HuH-7 (cell line): ENCODE data around the gene CNTN4.

Experiments used
- DNase-seq: peaks from one replicate; pipeline ENCODE4 v3.0.0; 2011; ENCODE audit warnings: low spot score

CNTN4 gene

GRCh38 chr3:2861120-2861519 lies 762.5 kb downstream of the CNTN4 start:
- peak; percentile 31 for DNase-seq

DNA sequence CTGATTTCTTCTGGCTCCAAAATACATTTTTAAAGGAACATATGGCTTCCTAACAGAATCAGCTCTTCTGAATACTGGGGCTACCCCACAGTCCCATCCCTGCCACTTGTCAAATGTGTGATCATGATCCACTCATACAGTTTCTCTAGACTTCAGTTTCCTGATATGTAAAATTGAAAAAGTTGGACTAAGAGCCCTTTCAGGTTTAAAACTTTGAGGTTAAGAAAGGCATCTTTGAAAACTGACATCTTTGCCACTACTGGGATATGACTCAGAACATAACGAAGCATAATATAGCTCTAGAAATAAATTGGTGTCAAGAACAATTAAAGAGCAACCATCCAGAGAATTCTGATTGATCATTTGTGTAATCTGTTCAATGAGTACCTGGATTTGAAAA lies 763.3 kb downstream of the CNTN4 start:
- DNase-seq, result no peak

DNA sequence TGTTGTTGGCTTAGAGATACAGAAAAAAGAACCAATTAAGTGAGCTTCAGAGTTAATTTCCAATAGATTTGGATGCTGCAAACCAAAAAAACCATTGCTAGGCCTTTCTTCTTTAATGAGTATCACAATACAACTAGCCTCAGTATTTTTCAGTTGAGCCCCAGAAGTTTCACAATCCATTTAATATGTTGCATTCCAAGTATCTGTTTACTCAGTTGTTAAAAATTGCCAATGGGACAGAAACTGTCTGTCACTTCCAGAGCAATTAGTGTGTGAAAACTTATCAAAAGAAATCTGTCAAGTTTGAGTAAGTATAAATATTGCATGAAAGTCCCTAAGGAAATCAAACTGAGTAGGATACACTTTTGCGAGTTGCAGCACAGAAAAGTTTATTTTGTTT lies 763.7 kb downstream of the CNTN4 start:
- DNase-seq, result no peak

- DNase-seq, result no peak
These were observed 764.5 kb downstream of the CNTN4 start for GRCh38 chr3:2863127-2863526.

- DNase-seq, result no peak
These were observed 771.2 kb downstream of the CNTN4 start for GRCh38 chr3:2869905-2870304.

GRCh38 chr3:2870724-2871333 lies 772.2 kb downstream of the CNTN4 start:
- DNase-seq, result no peak

DNA sequence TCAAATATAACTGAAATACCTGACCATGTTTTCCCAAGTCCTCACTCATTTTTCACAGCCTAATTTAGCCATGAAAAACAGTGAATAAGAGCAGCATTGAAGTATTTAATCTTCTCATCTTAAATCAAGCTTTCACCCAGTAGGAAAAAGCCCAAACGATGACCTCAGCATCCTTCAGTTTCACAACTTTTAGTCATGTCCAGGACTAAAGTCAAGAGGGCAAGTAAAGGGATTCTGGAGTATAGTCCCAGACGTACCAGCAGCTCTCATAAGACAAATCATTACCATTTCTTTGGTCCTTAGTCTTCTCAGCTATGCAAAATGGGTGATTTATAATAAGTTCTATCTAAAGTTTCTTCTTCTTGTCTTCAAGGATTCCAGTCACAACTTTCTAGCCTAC lies 774.2 kb downstream of the CNTN4 start:
- DNase-seq, result no peak

DNA sequence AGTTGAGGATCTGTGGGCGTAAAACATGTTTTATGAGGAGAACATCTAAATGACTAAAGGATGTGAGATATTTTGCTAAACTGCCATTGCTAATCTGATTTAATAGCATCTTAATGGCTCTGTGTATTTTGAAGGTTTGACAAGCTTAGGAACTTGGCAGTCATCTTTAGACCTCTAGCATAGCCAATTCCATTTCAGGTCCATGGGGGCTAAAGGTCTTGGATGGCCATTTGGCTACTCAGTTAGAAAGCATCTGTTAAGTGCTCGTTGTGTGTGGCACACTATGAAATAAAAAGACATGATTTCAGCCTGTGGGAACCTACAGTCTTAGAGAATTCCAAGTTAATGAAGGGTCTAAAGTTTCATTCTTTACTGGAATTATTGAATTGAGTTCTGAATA lies 775.3 kb downstream of the CNTN4 start:
- no peak for DNase-seq

- no peak for DNase-seq
These were observed 777.0 kb downstream of the CNTN4 start for GRCh38 chr3:2875699-2876098.

DNA sequence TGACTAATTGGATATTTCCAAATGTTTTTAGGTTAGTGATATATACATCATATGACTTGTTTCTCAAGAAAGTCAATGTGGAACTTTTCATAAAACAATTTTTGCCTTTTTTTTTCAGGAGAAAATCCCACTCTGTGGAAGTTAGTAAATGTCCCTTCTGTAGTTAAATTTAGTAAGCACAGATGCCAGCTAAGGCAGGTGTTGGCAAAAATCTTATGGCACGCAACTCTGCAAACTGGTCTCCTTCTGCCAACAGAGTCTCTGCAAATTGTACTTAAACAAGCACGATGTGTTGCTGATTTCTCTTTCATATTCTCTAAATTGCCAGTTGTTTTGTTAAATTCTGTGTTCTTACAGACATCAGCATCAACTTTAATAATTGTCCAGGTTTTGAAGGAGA lies 777.7 kb downstream of the CNTN4 start:
- DNase-seq, result no peak

DNA sequence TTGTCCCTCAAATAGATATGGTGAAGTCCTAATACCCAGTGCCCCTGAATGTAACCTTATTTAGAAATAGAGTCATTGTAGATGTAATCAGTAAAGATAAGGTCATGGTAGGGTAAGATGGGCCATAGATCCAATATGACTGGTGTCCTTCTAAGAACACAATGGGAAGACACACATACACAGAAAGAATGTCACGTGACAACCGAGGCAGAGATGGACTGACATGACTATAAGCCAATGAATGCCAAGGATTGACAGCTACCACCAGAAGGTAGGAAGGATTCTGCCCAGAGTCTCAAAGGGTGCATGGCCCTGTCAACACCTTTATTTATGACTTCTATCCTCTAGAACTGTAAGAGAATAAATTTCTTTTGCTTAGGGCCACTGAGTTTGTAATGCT lies 780.4 kb downstream of the CNTN4 start:
- DNase-seq, result no peak

- DNase-seq, result no peak
These were observed 780.9 kb downstream of the CNTN4 start for GRCh38 chr3:2879587-2879986.

DNA sequence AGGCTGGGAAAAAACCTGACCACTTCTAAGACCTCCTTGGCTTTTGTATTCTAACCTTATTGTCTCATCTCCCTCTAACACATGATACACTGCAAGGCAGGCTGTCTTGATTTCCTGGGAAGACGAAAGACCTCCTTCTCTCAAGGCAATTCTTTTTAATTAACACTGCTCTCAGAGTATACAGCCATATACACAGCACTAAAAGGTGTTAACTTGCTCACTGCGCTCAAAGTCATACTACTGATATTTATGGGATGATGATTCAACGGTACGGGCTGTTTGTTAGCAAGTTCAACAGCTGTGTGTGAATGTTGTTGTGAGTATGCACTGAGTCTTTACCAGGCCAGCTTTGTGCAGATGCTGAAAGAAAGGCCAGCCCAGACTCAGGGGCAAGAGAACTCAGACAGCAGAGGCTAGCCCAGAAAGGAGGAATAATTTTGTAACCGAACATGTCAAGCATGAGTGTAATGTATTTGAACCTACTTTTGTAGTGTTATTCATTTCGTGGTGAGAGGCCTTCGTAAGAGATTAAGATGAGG lies 781.6 kb downstream of the CNTN4 start:
- no peak for DNase-seq

DNA sequence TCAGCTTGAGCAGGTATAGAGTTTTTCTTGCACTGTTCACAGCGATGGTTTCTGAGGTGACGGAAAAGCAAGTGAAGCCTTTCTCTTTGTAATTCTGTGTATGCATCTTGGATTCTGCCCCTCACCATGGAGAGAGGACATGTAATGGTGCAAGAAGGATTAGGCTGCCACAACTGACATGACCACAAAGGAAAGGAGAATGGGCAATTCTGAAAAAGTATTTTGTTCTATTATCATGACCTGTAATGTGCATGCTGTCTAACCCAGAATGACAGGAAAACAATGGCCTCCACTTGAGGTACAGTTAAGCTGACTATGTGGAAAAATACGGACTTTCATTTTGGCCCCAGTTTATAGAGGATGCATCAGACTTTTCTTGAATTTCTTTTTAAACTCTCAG lies 784.6 kb downstream of the CNTN4 start:
- no peak for DNase-seq

DNA sequence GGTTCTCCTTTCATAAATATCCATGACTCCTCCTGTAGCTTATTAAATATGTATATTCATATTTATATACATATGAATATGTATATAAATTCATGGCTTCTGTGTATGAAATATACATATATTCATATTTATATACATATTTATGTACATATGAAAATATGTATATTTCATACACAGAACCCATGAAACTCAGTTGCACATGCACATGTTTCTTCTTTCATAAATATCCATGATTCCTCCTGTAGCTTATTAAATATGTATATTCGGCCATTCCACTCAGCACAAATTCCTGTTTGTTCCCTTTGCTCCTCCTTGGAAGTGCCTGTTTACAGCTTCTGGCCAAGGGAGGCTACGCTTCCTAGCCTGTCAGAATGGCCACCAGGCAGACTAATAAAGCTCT lies 789.9 kb downstream of the CNTN4 start:
- DNase-seq, result no peak

DNA sequence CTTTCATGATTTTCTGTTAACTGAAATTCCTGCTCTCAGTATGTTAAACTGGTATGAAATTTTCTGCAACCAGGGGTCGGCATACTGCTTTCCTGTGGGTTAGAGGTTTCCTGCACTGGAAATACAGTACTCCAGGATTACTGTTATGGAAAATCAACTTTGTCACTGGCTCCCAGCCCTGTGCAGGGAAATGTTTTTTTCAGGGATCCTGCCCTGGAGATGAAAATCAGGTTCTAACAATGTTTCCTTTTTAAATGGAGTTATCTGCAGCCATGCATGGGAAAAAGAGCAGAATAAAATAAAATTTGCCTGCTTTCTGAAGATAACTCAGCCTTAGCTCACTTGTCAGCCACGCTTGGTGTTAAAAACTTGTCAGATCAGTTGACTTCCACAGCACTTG lies 791.1 kb downstream of the CNTN4 start:
- DNase-seq, result no peak

- DNase-seq, result peak; percentile 26
These were observed 797.8 kb downstream of the CNTN4 start for GRCh38 chr3:2896308-2896939.

GRCh38 chr3:2897821-2898220 lies 799.2 kb downstream of the CNTN4 start:
- no peak for DNase-seq

DNA sequence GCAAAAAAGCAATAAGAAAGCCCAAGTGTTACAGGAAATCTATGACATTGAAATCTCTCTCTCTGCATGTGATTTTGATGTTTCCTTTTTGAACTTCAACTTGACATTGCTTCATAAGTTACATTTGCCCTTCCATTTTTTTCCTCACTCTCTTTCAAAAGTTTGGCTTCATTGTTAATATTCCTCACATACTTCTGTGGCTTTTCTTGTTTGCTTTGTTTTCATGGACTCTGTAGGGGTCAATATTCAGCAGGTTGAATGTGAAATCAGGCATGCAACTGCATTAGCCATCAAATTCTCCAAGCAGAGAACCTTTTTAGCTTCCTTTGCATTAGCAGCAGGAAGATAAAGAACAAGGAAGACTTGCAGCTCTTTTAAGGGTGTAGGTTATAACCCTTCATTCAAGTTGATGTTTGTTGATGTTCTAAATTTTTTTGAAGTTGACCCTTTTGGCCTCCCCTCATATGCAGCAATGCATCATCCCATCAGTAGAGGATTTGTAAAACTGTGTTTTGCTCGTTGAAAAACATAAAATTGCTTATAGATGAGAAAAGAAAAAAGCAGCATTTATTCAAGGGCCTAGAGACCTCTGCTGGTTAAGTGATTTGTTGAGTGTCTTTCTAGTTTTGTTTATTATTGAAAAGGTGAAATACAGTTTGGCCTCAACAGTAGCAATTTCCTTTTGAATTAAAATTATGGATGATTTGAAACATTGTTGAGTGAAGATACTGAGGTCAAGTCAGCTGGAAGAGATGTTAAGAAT lies 800.1 kb downstream of the CNTN4 start:
- DNase-seq, result no peak

DNA sequence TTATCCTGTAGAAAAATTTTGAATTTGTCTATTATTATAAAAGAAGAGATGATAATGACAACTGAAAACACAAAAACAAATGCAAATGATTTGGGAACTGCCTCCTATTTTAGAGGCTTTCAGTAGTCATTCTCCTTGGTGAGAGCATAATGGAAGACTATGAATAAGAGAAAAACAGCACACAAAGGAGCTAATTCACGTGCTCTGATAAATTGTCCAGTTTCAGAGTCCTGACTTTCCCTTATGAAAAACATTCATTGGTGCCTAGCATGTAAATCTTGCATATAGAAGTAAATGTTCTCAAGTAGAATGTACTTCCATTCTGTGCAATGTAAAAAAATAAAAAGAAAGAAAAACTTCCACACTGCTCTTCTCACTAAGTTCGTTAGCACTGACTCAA lies 805.4 kb downstream of the CNTN4 start:
- DNase-seq, result no peak

GRCh38 chr3:2908693-2909351 lies 810.2 kb downstream of the CNTN4 start:
- no peak for DNase-seq

GRCh38 chr3:2910997-2911396 lies 812.3 kb downstream of the CNTN4 start:
- no peak for DNase-seq

- peak; percentile 51 for DNase-seq
These were observed 817.2 kb downstream of the CNTN4 start for GRCh38 chr3:2915826-2916225.
